Neural progenitor cell (in vitro differentiated cells): ENCODE data around the gene GFER. TPM values are rescaled to one million over a fixed set of nuclear protein-coding genes. Genes with fewer than 3 reads are reported as not detected.
"Not testable (repeated sequence)": the region's sequence is repeated elsewhere in the genome, so short reads cannot be mapped to it uniquely, and the experiment has no call there.

Source experiments
- DNase-seq: peaks from one replicate; pipeline ENCODE4 v3.0.0-alpha.2; 2016; ENCODE audit warnings: low spot score
- H2AFZ ChIP-seq: fragments of 200-600 bp; sonication (generic); replicated peaks from 2 replicates; pipeline ENCODE4 v1.6.1; 2016; ENCODE audit warnings: antibody characterized with exemption
- H3F3A ChIP-seq: fragments of 200-600 bp; sonication (generic); 2 replicates; pipeline ENCODE4 v1.6.1; 2016; ENCODE audit warnings: antibody characterized with exemption, low read depth
- H3K27ac ChIP-seq: fragments of 200-600 bp; sonication (generic); 2 replicates; pipeline ENCODE4 v1.5.1; 2016; ENCODE audit warnings: mild to moderate bottlenecking
- H3K27me3 ChIP-seq: fragments of 200-600 bp; sonication (generic); 2 replicates; pipeline ENCODE4 v1.6.1; 2016; ENCODE audit warnings: mild to moderate bottlenecking, moderate library complexity
- H3K36me3 ChIP-seq: fragments of 200-600 bp; sonication (generic); 2 replicates; pipeline ENCODE4 v1.5.1; 2016
- H3K4me1 ChIP-seq: fragments of 200-600 bp; sonication (generic); 2 replicates; pipeline ENCODE4 v1.6.1; 2016; ENCODE audit warnings: mixed run types
- H3K4me2 ChIP-seq: fragments of 200-600 bp; sonication (generic); 2 replicates; pipeline ENCODE4 v1.6.1; 2016
- H3K4me3 ChIP-seq: fragments of 200-600 bp; sonication (generic); 2 replicates; pipeline ENCODE4 v1.5.1; 2016
- H3K79me2 ChIP-seq: fragments of 200-600 bp; sonication (generic); 2 replicates; pipeline ENCODE4 v1.6.1; 2016; ENCODE audit warnings: low read depth
- H3K9ac ChIP-seq: fragments of 200-600 bp; sonication (generic); 2 replicates; pipeline ENCODE4 v1.6.1; 2016
- H3K9me3 ChIP-seq: fragments of 200-600 bp; sonication (generic); 2 replicates; pipeline ENCODE4 v1.5.1; 2016; ENCODE audit warnings: low read depth
- H4K20me1 ChIP-seq: fragments of 200-600 bp; sonication (generic); 2 replicates; pipeline ENCODE4 v1.6.1; 2016; ENCODE audit warnings: low read depth
- H3K27ac Mint-ChIP-seq: 3 replicates; pipeline ENCODE4 v1.8.0; 2021; ENCODE audit warnings: mixed read lengths
- H3K27me3 Mint-ChIP-seq: 2 replicates; pipeline ENCODE4 v1.8.0; 2022; ENCODE audit warnings: low read depth, mild to moderate bottlenecking, inconsistent platforms, moderate library complexity, mixed read lengths; ENCODE audit not compliant: insufficient read depth
- H3K36me3 Mint-ChIP-seq: 3 replicates; pipeline ENCODE4 v1.8.0; 2021; ENCODE audit warnings: mixed read lengths
- H3K4me1 Mint-ChIP-seq: 3 replicates; pipeline ENCODE4 v1.8.0; 2021; ENCODE audit warnings: mixed read lengths
- H3K4me3 Mint-ChIP-seq: 3 replicates; pipeline ENCODE4 v1.8.0; 2021; ENCODE audit warnings: mild to moderate bottlenecking, moderate library complexity, mixed read lengths
- H3K9me3 Mint-ChIP-seq: 3 replicates; pipeline ENCODE4 v1.8.0; 2020; ENCODE audit warnings: mixed read lengths
- EZH2 ChIP-seq: fragments of 200-600 bp; sonication (generic); IDR thresholded peaks from 2 replicates; pipeline ENCODE4 v1.6.1; 2017; ENCODE audit warnings: antibody characterized with exemption, mild to moderate bottlenecking, moderate library complexity
- EZH2phosphoT487 ChIP-seq: fragments of 200-600 bp; sonication (generic); IDR thresholded peaks from 2 replicates; pipeline ENCODE4 v1.6.1; 2017; ENCODE audit warnings: antibody characterized with exemption
- total RNA-seq: library from RNA; depleted of rRNA; stranded (reverse); fragments of >200 nt; gene quantifications from 2 replicates; pipeline ENCODE4 v1.2.3, GENCODE V29; 2015; ENCODE audit warnings: low replicate concordance
- TF ChIP-seq, protein P1 (sequence below): fragments of 200-600 bp; sonication (generic); IDR thresholded peaks from 2 replicates; pipeline ENCODE4 v1.5.1; 2017; ENCODE audit warnings: antibody characterized with exemption, mild to moderate bottlenecking

The GFER gene
- total RNA-seq, 1 donor from 2014 or later, result 35.1 TPM

DNA sequence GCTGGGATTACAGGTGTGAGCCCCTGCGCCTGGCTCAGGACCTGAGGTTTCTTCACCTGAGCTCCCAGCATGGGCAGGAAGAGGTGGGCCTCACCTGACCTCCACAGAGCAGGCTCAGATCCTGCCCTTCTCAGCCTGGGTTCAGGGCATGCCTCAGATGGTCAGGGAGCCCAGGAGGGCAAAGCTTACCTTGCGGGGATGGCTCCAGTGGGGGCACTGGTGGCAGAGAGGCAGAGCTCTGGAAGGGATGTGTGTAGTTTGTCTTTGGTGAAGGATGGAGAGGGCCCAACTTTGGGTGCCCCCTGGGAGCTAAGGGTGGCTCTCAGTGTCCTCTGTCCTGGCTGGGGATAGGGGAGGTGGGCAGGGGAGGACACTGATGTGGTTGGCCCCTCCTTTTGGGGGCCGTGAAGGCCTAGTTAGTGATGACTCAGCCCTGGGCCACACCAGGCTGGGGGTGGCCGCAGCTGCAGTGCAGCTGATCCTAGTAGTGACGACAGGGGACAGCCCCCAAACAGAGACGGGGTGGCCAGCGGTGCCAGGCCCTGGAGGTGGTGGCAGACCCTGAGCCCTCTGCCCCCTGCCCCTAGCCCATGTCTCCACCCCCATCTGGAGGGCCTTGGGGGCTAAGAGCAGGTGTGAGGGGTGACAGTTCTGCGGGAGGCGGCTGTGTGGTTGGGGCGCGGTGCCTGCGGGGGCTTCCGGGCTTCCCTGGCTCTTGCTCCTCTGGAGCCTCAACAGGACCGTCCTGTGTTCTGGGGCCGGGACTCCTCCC is 48.5 kb downstream of the GFER start:
- Mint-ChIP-seq H3K27ac (no peak overlapping the region), H3K4me3 (peak overlapping the region; percentile 22), H3K9me3 (no peaks in the 10 kb centered on the region), H3K27me3 (peaks cover 4% of the 10 kb centered on the region), H3K36me3 (no peaks in the 10 kb centered on the region), H3K4me1 (peaks cover 6% of the 10 kb centered on the region)
- TF ChIP-seq, protein P1, sequence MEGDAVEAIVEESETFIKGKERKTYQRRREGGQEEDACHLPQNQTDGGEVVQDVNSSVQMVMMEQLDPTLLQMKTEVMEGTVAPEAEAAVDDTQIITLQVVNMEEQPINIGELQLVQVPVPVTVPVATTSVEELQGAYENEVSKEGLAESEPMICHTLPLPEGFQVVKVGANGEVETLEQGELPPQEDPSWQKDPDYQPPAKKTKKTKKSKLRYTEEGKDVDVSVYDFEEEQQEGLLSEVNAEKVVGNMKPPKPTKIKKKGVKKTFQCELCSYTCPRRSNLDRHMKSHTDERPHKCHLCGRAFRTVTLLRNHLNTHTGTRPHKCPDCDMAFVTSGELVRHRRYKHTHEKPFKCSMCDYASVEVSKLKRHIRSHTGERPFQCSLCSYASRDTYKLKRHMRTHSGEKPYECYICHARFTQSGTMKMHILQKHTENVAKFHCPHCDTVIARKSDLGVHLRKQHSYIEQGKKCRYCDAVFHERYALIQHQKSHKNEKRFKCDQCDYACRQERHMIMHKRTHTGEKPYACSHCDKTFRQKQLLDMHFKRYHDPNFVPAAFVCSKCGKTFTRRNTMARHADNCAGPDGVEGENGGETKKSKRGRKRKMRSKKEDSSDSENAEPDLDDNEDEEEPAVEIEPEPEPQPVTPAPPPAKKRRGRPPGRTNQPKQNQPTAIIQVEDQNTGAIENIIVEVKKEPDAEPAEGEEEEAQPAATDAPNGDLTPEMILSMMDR, result no peak
- TF ChIP-seq EZH2 (no peak), EZH2phosphoT487 (no peak)
- H2AFZ ChIP-seq, result no peak overlapping the region
- no peaks in the 10 kb centered on the region for H3K79me2 ChIP-seq
- DNase-seq, result no peak
- H3K9ac ChIP-seq, result no peak overlapping the region
- H3K36me3 ChIP-seq, result no peaks in the 10 kb centered on the region
- H3F3A ChIP-seq, result no peaks in the 10 kb centered on the region
- H3K27ac ChIP-seq, result no peak overlapping the region
- peaks cover 5% of the 10 kb centered on the region for H4K20me1 ChIP-seq
- H3K27me3 ChIP-seq, result peaks cover 13% of the 10 kb centered on the region
- H3K9me3 ChIP-seq, result no peaks in the 10 kb centered on the region
- H3K4me1 ChIP-seq, result peaks cover 7% of the 10 kb centered on the region
- H3K4me2 ChIP-seq, result no peak overlapping the region
- H3K4me3 ChIP-seq, result no peak overlapping the region

DNA sequence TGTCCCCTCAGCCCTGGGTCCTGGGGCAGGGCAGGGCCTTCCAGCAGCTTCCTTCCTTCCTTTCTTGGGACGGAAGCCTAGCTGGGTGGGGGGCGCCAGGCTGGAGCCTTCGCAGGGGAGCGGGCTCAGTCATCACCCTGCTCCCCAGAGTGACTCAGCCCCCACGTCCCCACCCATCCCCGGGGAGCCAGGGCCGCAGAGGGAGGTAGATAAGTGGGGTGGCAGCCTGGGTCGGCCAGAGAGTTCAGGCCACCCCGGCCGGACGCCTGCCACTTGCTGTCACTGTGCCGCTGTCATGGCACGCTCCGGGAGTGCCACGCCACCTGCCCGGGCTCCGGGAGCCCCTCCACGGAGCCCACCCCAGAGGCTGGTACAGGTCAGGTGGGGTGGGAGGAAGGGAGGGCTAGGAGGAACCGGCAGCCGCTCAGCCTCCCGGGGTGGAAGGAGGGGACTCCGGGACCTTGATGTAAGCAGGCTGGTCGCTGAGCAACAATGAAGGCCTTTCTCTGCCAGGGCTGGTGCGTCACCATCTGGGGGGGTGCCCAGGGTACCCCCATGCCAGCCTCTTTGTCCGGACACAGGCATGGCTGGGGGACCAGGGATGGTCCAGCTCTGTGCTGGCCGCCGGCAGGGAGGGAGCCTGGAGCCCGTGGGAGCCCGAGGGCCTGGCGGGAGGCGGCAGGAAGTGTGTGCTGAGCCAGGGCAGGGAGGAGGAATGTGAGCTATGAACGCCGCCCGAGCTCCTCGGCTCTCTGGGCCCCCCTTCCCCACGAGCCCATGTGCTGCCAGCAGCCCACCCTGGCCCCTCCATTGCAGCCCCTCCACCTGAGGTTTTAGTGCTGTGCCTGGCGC is 49.3 kb downstream of the GFER start:
- H3K4me1 ChIP-seq, result peaks cover 6% of the 10 kb centered on the region
- DNase-seq, result peak; percentile 38
- no peaks in the 10 kb centered on the region for H3K9me3 Mint-ChIP-seq
- no peak overlapping the region for H3K4me3 ChIP-seq
- no peak overlapping the region for H3K9ac ChIP-seq
- H3K4me1 Mint-ChIP-seq, result peaks cover 4% of the 10 kb centered on the region
- H2AFZ ChIP-seq, result no peak overlapping the region
- TF ChIP-seq, protein P1, result no peak
- no peak for TF ChIP-seq EZH2
- H3K36me3 ChIP-seq, result no peaks in the 10 kb centered on the region
- H3K27ac ChIP-seq, result no peak overlapping the region
- H4K20me1 ChIP-seq, result peaks cover 1% of the 10 kb centered on the region
- peaks cover 5% of the 10 kb centered on the region for H3K27me3 ChIP-seq
- no peak overlapping the region for H3K4me3 Mint-ChIP-seq
- no peaks in the 10 kb centered on the region for H3K36me3 Mint-ChIP-seq
- no peak overlapping the region for H3K27ac Mint-ChIP-seq
- no peaks in the 10 kb centered on the region for H3K9me3 ChIP-seq
- H3K79me2 ChIP-seq, result no peaks in the 10 kb centered on the region
- no peak overlapping the region for H3K4me2 ChIP-seq
- H3F3A ChIP-seq, result no peaks in the 10 kb centered on the region
- H3K27me3 Mint-ChIP-seq, result peaks cover 2% of the 10 kb centered on the region

DNA sequence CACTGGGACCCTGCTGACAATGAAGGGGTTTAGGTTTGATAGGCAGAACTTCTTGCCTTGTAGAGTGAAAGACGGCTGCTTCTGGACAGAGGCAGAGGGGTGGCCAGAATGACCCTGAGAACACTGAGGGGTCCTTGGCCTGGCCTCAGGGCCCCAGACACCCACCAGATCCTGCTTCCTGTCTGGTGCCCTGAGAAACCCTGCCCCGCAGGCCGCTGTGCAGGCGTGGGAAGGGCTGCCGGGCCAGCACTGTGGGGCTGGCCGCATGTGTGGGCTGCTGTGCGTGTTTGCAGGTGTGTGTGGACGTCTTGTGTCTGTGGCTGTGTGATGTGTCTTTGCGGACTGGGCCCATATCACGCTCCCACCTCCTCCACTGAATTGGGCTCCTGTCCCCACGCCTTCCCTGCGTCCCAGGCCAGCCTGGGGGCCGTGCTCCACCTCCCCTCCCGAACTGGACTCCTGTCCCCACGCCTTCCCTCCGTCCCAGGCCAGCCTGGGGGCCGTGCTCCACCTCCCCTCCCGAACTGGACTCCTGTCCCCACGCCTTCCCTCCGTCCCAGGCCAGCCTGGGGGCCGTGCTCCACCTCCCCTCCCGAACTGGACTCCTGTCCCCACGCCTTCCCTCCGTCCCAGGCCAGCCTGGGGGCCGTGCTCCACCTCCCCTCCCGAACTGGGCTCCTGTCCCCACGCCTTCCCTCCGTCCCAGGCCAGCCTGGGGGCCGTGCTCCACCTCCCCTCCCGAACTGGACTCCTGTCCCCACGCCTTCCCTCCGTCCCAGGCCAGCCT is 50.1 kb downstream of the GFER start:
- not testable (repeated sequence) for H3K4me3 ChIP-seq, H3K27ac ChIP-seq, H3K4me2 ChIP-seq

More for the DNA sequence above, 50.1 kb downstream of the GFER start:
- H3K4me1 ChIP-seq, DNase-seq, H3K27ac Mint-ChIP-seq, H3K4me3 Mint-ChIP-seq, H3K9me3 ChIP-seq, H3K27me3 ChIP-seq, H3K4me1 Mint-ChIP-seq, H3K36me3 Mint-ChIP-seq, H3K27me3 Mint-ChIP-seq, H3K9ac ChIP-seq, H3K79me2 ChIP-seq, H3K9me3 Mint-ChIP-seq, H2AFZ ChIP-seq, H4K20me1 ChIP-seq, H3F3A ChIP-seq, H3K36me3 ChIP-seq: not testable (repeated sequence)
